ENCODE results near the gene BCL3.

DNA sequence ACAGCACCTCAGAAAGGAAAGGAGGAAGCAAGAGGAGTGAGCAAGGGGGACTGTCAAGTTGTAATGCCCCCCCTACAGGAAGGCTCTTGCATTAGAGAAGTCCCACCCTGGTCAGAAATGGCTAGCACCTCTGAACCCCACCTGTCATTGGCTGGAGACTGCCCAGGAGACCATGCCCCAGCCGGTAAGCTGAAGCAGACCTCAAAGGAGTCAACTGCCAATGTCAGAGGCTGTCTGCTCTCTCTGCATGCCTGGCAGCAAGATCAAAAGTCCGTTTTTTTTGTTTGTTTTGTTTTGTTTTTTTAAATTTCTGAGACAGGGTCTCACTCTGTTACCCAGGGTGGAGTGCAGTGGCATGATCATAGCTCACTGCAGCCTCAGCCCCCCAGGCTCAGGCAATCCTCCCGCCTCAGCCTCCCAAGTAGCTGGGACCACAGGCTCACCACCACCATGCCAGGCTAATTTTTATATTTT is 8.1 kb upstream of the BCL3 start:
- no peak for TF ChIP-seq CTCF (IDR thresholded peaks at IDR 0.05)
- no peak for TF ChIP-seq POLR2AphosphoS5 (IDR thresholded peaks at IDR 0.05)

All from transverse colon (tissue), 4 donors.